IMR-90 (cell line): ENCODE data around the gene HHIPL1. TPM values are rescaled to one million over a fixed set of nuclear protein-coding genes. Genes with fewer than 3 reads are reported as not detected.

Experiments
- ATAC-seq: fragments of 200-7000 bp; cut with Tn5 transposase; 2 replicates; pipeline ENCODE4 v1.9.1; 2020; ENCODE audit warnings: low read depth, mild to moderate bottlenecking, moderate library complexity
- BruUV-seq: library from RNA; stranded (reverse); fragments of 400-500 nt; replicated peaks from 2 replicates; lab custom pipeline; 2021; lab: Mats Ljungman, UMichigan
- CTCF ChIA-PET: fragments of 300-600 bp; formaldehyde crosslinking; extraction: SDS; loops from one replicate; lab custom pipeline; 2021; ENCODE audit warnings: antibody characterized with exemption; lab: Yijun Ruan, JAX
- POLR2A ChIA-PET: fragments of 300-600 bp; sonication (Branson Sonifier 250); formaldehyde crosslinking; loops from one replicate; lab custom pipeline; 2022; ENCODE audit warnings: antibody characterized with exemption; ENCODE audit not compliant: unreplicated experiment; lab: Charles Lee
- DNase-seq: peaks from one replicate; pipeline ENCODE4 v3.0.0; 2013
- H2AFZ ChIP-seq: replicated peaks from 2 replicates; pipeline ENCODE3; 2013; ENCODE audit warnings: low read length, mild to moderate bottlenecking; ENCODE audit not compliant: poor library complexity
- H2AK5ac ChIP-seq: 2 replicates; pipeline ENCODE4 v1.6.1; 2013; ENCODE audit warnings: low read depth, low read length, inconsistent platforms
- H2AK9ac ChIP-seq: replicated peaks from 2 replicates; pipeline ENCODE3; 2013; ENCODE audit warnings: mild to moderate bottlenecking, low read depth, low read length, moderate library complexity; ENCODE audit not compliant: poor library complexity
- H2BK120ac ChIP-seq: 2 replicates; pipeline ENCODE4 v1.6.1; 2013; ENCODE audit warnings: low read depth, low read length, inconsistent platforms
- H2BK15ac ChIP-seq: 3 replicates; pipeline ENCODE4 v1.6.1; 2013; ENCODE audit warnings: low read depth, low read length, inconsistent platforms
- H2BK20ac ChIP-seq: 2 replicates; pipeline ENCODE4 v1.6.1; 2013; ENCODE audit warnings: low read depth, mild to moderate bottlenecking, inconsistent platforms, low read length, moderate library complexity
- H2BK5ac ChIP-seq: 2 replicates; pipeline ENCODE4 v1.6.1; 2013; ENCODE audit warnings: mild to moderate bottlenecking, low read depth, low read length, inconsistent platforms; ENCODE audit not compliant: poor library complexity, severe bottlenecking
- H3K14ac ChIP-seq: replicated peaks from 2 replicates; pipeline ENCODE4 v1.6.1; 2013; ENCODE audit warnings: low read depth, low read length, inconsistent platforms
- H3K18ac ChIP-seq: 2 replicates; pipeline ENCODE4 v1.6.1; 2013; ENCODE audit warnings: low read depth, low read length, control low read depth
- H3K23ac ChIP-seq: 2 replicates; pipeline ENCODE4 v1.6.1; 2013; ENCODE audit warnings: low read depth, low read length, inconsistent platforms
- H3K27ac ChIP-seq: 2 replicates; pipeline ENCODE4 v1.5.1; 2013; ENCODE audit warnings: mild to moderate bottlenecking, control low read depth, low read length; ENCODE audit not compliant: insufficient read depth
- H3K27me3 ChIP-seq: 2 replicates; pipeline ENCODE4 v1.6.1; 2013; ENCODE audit warnings: low read length; ENCODE audit not compliant: control insufficient read depth, insufficient read depth
- H3K36me3 ChIP-seq: 2 replicates; pipeline ENCODE4 v1.6.1; 2013; ENCODE audit warnings: low read length, mixed read lengths; ENCODE audit not compliant: control insufficient read depth, insufficient read depth
- H3K4ac ChIP-seq: 2 replicates; pipeline ENCODE4 v1.6.1; 2013; ENCODE audit warnings: low read depth, low read length, inconsistent platforms
- H3K4me1 ChIP-seq: 2 replicates; pipeline ENCODE4 v1.6.1; 2013; ENCODE audit warnings: low read length, mixed read lengths; ENCODE audit not compliant: control insufficient read depth, insufficient read depth
- H3K4me2 ChIP-seq: 2 replicates; pipeline ENCODE4 v1.6.1; 2013; ENCODE audit warnings: low read depth, mild to moderate bottlenecking, control low read depth, low read length, moderate library complexity
- H3K4me3 ChIP-seq: 2 replicates; pipeline ENCODE4 v1.5.1; 2013; ENCODE audit warnings: low read depth, mild to moderate bottlenecking, control low read depth, low read length, moderate library complexity; ENCODE audit not compliant: insufficient read depth
- H3K56ac ChIP-seq: 2 replicates; pipeline ENCODE4 v1.6.1; 2013; ENCODE audit warnings: low read length, inconsistent platforms; ENCODE audit not compliant: insufficient read depth; ENCODE audit errors: extremely low read depth
- H3K79me1 ChIP-seq, 2 experiments: 2 replicates each; pipeline ENCODE4 v1.6.1; 2013; ENCODE audit warnings: low read length in 2 of 2, inconsistent platforms in 1 of 2, low read depth in 1 of 2
- H3K9ac ChIP-seq: 2 replicates; pipeline ENCODE4 v1.6.1; 2013; ENCODE audit warnings: low read depth, low read length, control low read depth
- H3K9me1 ChIP-seq: 2 replicates; pipeline ENCODE4 v1.6.1; 2013; ENCODE audit warnings: low read length, inconsistent platforms; ENCODE audit not compliant: insufficient read depth
- H3K9me3 ChIP-seq: 2 replicates; pipeline ENCODE4 v1.6.1; 2013; ENCODE audit warnings: low read length; ENCODE audit not compliant: control insufficient read depth, insufficient read depth
- H4K20me1 ChIP-seq: 2 replicates; pipeline ENCODE4 v1.6.1; 2013; ENCODE audit warnings: low read length, inconsistent platforms; ENCODE audit not compliant: insufficient read depth
- H4K5ac ChIP-seq: 2 replicates; pipeline ENCODE4 v1.6.1; 2013; ENCODE audit warnings: mild to moderate bottlenecking, low read depth, low read length, control low read depth
- H4K8ac ChIP-seq, 2 experiments: 2 replicates each; pipeline ENCODE4 v1.6.1; 2013; ENCODE audit warnings: low read depth in 2 of 2, low read length in 2 of 2, control low read depth in 1 of 2, inconsistent platforms in 1 of 2
- H4K91ac ChIP-seq: 2 replicates; pipeline ENCODE4 v1.6.1; 2013; ENCODE audit warnings: low read depth, low read length, inconsistent platforms; ENCODE audit not compliant: insufficient read depth
- BHLHE40 ChIP-seq: fragments of 150-350 bp; IDR thresholded peaks from 2 replicates; pipeline ENCODE4 v1.6.1; 2016; ENCODE audit warnings: mild to moderate bottlenecking, low read depth, low read length
- CHD1 ChIP-seq: IDR thresholded peaks from 2 replicates; pipeline ENCODE4 v1.6.1; 2012; ENCODE audit warnings: low read depth, low read length, improper control_type of control experiment
- CTCF ChIP-seq: conservative IDR thresholded peaks from 2 replicates; pipeline ENCODE4 v1.5.1; 2012; ENCODE audit warnings: mild to moderate bottlenecking, low read depth, low read length, improper control_type of control experiment
- ELK1 ChIP-seq: fragments of 150-350 bp; IDR thresholded peaks from 2 replicates; pipeline ENCODE4 v1.6.1; 2016; ENCODE audit warnings: low read depth, mild to moderate bottlenecking, low read length, moderate library complexity, borderline replicate concordance
- FOS ChIP-seq: fragments of 150-350 bp; IDR thresholded peaks from 2 replicates; pipeline ENCODE4 v1.6.1; 2016; ENCODE audit warnings: low read depth, low read length
- MAFK ChIP-seq: IDR thresholded peaks from 2 replicates; pipeline ENCODE4 v1.6.1; 2012; ENCODE audit warnings: low read depth, low read length, improper control_type of control experiment
- MAZ ChIP-seq: IDR thresholded peaks from 2 replicates; pipeline ENCODE4 v1.6.1; 2012; ENCODE audit warnings: low read depth, mild to moderate bottlenecking, low read length, improper control_type of control experiment, moderate library complexity, borderline replicate concordance
- MXI1 ChIP-seq: IDR thresholded peaks from 2 replicates; pipeline ENCODE4 v1.6.1; 2012; ENCODE audit warnings: low read depth, mild to moderate bottlenecking, low read length, moderate library complexity, borderline replicate concordance
- NFE2L2 ChIP-seq: fragments of 150-350 bp; IDR thresholded peaks from 2 replicates; pipeline ENCODE4 v1.6.1; 2016; ENCODE audit warnings: low read depth, mild to moderate bottlenecking, low read length
- POLR2A ChIP-seq: IDR thresholded peaks from 2 replicates; pipeline ENCODE4 v1.6.1; 2012; ENCODE audit warnings: mild to moderate bottlenecking, low read depth, low read length
- RAD21 ChIP-seq: IDR thresholded peaks from 2 replicates; pipeline ENCODE4 v1.6.1; 2012; ENCODE audit warnings: low read length, improper control_type of control experiment
- RCOR1 ChIP-seq: IDR thresholded peaks from 2 replicates; pipeline ENCODE4 v1.6.1; 2012; ENCODE audit warnings: mild to moderate bottlenecking, low read length, improper control_type of control experiment; ENCODE audit not compliant: insufficient replicate concordance
- RFX5 ChIP-seq: IDR thresholded peaks from 2 replicates; pipeline ENCODE4 v1.8.0; 2012; ENCODE audit warnings: low read depth, mild to moderate bottlenecking, low read length, moderate library complexity
- SMC3 ChIP-seq: fragments of 150-350 bp; IDR thresholded peaks from 2 replicates; pipeline ENCODE4 v1.6.1; 2016; ENCODE audit warnings: low read depth, mild to moderate bottlenecking, antibody characterized with exemption, low read length, moderate library complexity
- USF2 ChIP-seq: fragments of 150-350 bp; IDR thresholded peaks from 2 replicates; pipeline ENCODE4 v1.6.1; 2017; ENCODE audit warnings: mild to moderate bottlenecking, antibody characterized with exemption, low read length, low read depth
- WGBS, 2 experiments: methylation state at CpG; one replicate each; pipeline versions ENCODE4 v1.1.5 to v1.1.7; 2013; ENCODE audit warnings: missing lambda C conversion rate in 2 of 2; ENCODE audit not compliant: insufficient read length in 1 of 2; ENCODE audit errors: extremely low coverage in 2 of 2; 5-methylcytosine and 5-hydroxymethylcytosine counted together
- dilution Hi-C: fragments of 300-500 bp; cut with HindIII; formaldehyde crosslinking; loops from one replicate; pipeline ENCODE4 v1.14.3; 2018; ENCODE audit warnings: low sequenced_read_pairs; ENCODE audit not compliant: unreplicated experiment
- in situ Hi-C: fragments of 300-500 bp; cut with MboI; formaldehyde crosslinking; loops from 3 replicates; pipeline ENCODE4 v1.14.3; 2019; ENCODE audit warnings: low sequenced_read_pairs, inconsistent platforms, mixed read lengths
- intact Hi-C: fragments of 100-400 bp; cut with micrococcal nuclease; formaldehyde crosslinking; loops from 2 replicates; pipeline ENCODE4 v1.10.0; 2022
- polyA plus RNA-seq, 3 experiments: library from polyadenylated mRNA; depleted of rRNA; stranded (reverse); fragments of >200 nt; gene quantifications; 2 replicates each; pipeline ENCODE4 v1.2.3, GENCODE V29; 2012; ENCODE audit warnings: low replicate concordance in 1 of 3
- total RNA-seq: library from RNA; depleted of rRNA; stranded (reverse); fragments of >200 nt; gene quantifications from 2 replicates; pipeline ENCODE4 v1.2.3, GENCODE V29; 2012

The HHIPL1 gene
- total and polyA plus RNA-seq, 2 of the 4 experiments (the other 2 are of a cell fraction): 0.65 to 0.72 TPM

- no peak overlapping the region for H2AK5ac ChIP-seq
- dilution Hi-C loops: no loop called here
- H3K27me3 ChIP-seq: no peaks in the 10 kb centered on the region
- no peak overlapping the region for H3K9ac ChIP-seq
- H3K14ac ChIP-seq: no peak overlapping the region
- no peak overlapping the region for H2BK20ac ChIP-seq
- no peak overlapping the region for H3K23ac ChIP-seq
- H3K4ac ChIP-seq: no peak overlapping the region
- no peak overlapping the region for H3K4me3 ChIP-seq
- H4K91ac ChIP-seq: no peak overlapping the region
- POLR2A ChIA-PET: no interaction called here
- H4K5ac ChIP-seq: no peak overlapping the region
- peaks cover 12% of the 10 kb centered on the region for H3K4me1 ChIP-seq
- no TSS peak for BruUV-seq
- H2BK120ac ChIP-seq: no peak overlapping the region
- intact Hi-C loops: no loop called here
- H4K8ac ChIP-seq: no peak overlapping the region
- no peak overlapping the region for H3K27ac ChIP-seq
- H2BK5ac ChIP-seq: no peak overlapping the region
- in situ Hi-C loops: no loop called here
- no peak overlapping the region for H2AFZ ChIP-seq
- WGBS, 2 experiments: 78% methylated on average over 3 of the region's 16 CpGs; no CpG with 5 or more reads in 1 of the 2 experiments
- DNase-seq (no peak), ATAC-seq (no peak)
- H3K36me3 ChIP-seq: no peaks in the 10 kb centered on the region
- H3K9me3 ChIP-seq: no peaks in the 10 kb centered on the region
- no peaks in the 10 kb centered on the region for H3K79me1 ChIP-seq
- H2AK9ac ChIP-seq: no peak overlapping the region
- no peak overlapping the region for H3K56ac ChIP-seq
- H2BK15ac ChIP-seq: no peak overlapping the region
- H3K4me2 ChIP-seq: no peak overlapping the region
- peaks cover 2% of the 10 kb centered on the region for H3K9me1 ChIP-seq
- no peaks in the 10 kb centered on the region for H4K20me1 ChIP-seq
- CTCF ChIA-PET: no interaction called here
- no peak overlapping the region for H3K18ac ChIP-seq
- TF ChIP-seq BHLHE40: no peak
- TF ChIP-seq MAZ: no peak
- TF ChIP-seq SMC3: no peak
- no peak for TF ChIP-seq MXI1
- TF ChIP-seq CHD1: no peak
- no peak for TF ChIP-seq FOS
- no peak for TF ChIP-seq NFE2L2
- TF ChIP-seq MAFK: no peak
- no peak for TF ChIP-seq RCOR1
- no peak for TF ChIP-seq RFX5
- no peak for TF ChIP-seq POLR2A
- no peak for TF ChIP-seq ELK1
- no peak for TF ChIP-seq RAD21
- TF ChIP-seq CTCF: no peak
- TF ChIP-seq USF2: no peak
These were observed 27.8 kb upstream of the HHIPL1 start for GRCh38 chr14:99616832-99617800.
